ENCODE results near the gene TMEM59.

Gene TMEM59

GRCh38 chr1:54018635-54019034 lies 34.4 kb downstream of the TMEM59 start:
- no peaks in the 10 kb centered on the region for H3K9me3 ChIP-seq (ENCODE audit: severe bottlenecking)
- H3K4me1 ChIP-seq (ENCODE audit: insufficient read depth, poor library complexity, severe bottlenecking): peaks cover 7% of the 10 kb centered on the region
- ATAC-seq (ENCODE audit: low read depth) (no peak), DNase-seq (ENCODE audit: low spot score) (no peak)
- no peak for TF ChIP-seq CTCF (IDR thresholded peaks at IDR 0.05; ENCODE audit: poor library complexity, severe bottlenecking)
- H3K36me3 ChIP-seq (ENCODE audit: low read depth): no peaks in the 10 kb centered on the region
- H3K27ac ChIP-seq (ENCODE audit: poor library complexity, severe bottlenecking): no peak overlapping the region
- no peak overlapping the region for H3K4me3 ChIP-seq (ENCODE audit: severe bottlenecking)
- H3K27me3 ChIP-seq (ENCODE audit: insufficient read depth, poor library complexity, severe bottlenecking): no peaks in the 10 kb centered on the region

GRCh38 chr1:54017979-54018378 lies 35.0 kb downstream of the TMEM59 start, which contains the start of gene LDLRAD1:
LDLRAD1 (minus strand) TSS chr1:54018186; CDS start chr1:54018112, 74 bp downstream.
- no peak within 1 kb of the TSS for H3K4me3 ChIP-seq (ENCODE audit: severe bottlenecking)
- H3K9me3 ChIP-seq (ENCODE audit: severe bottlenecking): no peaks in the 10 kb centered on the region
- peaks cover 7% of the 10 kb centered on the region for H3K4me1 ChIP-seq (ENCODE audit: insufficient read depth, poor library complexity, severe bottlenecking)
- no peak for DNase-seq (ENCODE audit: low spot score)
- no peak within 1 kb of the TSS for H3K27ac ChIP-seq (ENCODE audit: poor library complexity, severe bottlenecking)
- no peak for ATAC-seq (ENCODE audit: low read depth)
- TF ChIP-seq CTCF (IDR thresholded peaks at IDR 0.05; ENCODE audit: poor library complexity, severe bottlenecking): no peak
- H3K27me3 ChIP-seq (ENCODE audit: insufficient read depth, poor library complexity, severe bottlenecking): no peaks in the 10 kb centered on the region
- no peaks in the 10 kb centered on the region for H3K36me3 ChIP-seq (ENCODE audit: low read depth)

GRCh38 chr1:54016343-54017282 lies 36.4 kb downstream of the TMEM59 start:
- Histone ChIP-seq H3K4me1 (ENCODE audit: insufficient read depth, poor library complexity, severe bottlenecking) (peaks cover 7% of the 10 kb centered on the region), H3K4me3 (ENCODE audit: severe bottlenecking) (no peak overlapping the region), H3K27ac (ENCODE audit: poor library complexity, severe bottlenecking) (no peak overlapping the region), H3K9me3 (ENCODE audit: severe bottlenecking) (no peaks in the 10 kb centered on the region), H3K36me3 (ENCODE audit: low read depth) (no peaks in the 10 kb centered on the region), H3K27me3 (ENCODE audit: insufficient read depth, poor library complexity, severe bottlenecking) (no peaks in the 10 kb centered on the region)
- no peak for DNase-seq (ENCODE audit: low spot score)
- peak; percentile 85 for ATAC-seq (ENCODE audit: low read depth)
- TF ChIP-seq CTCF (IDR thresholded peaks at IDR 0.05; ENCODE audit: poor library complexity, severe bottlenecking): no peak

- Histone ChIP-seq H3K4me1 (ENCODE audit: insufficient read depth, poor library complexity, severe bottlenecking) (peaks cover 7% of the 10 kb centered on the region), H3K27ac (ENCODE audit: poor library complexity, severe bottlenecking) (no peak overlapping the region), H3K4me3 (ENCODE audit: severe bottlenecking) (no peak overlapping the region), H3K9me3 (ENCODE audit: severe bottlenecking) (no peaks in the 10 kb centered on the region), H3K36me3 (ENCODE audit: low read depth) (no peaks in the 10 kb centered on the region), H3K27me3 (ENCODE audit: insufficient read depth, poor library complexity, severe bottlenecking) (no peaks in the 10 kb centered on the region)
- no peak for ATAC-seq (ENCODE audit: low read depth)
- no peak for DNase-seq (ENCODE audit: low spot score)
- TF ChIP-seq CTCF (IDR thresholded peaks at IDR 0.05; ENCODE audit: poor library complexity, severe bottlenecking): no peak
Measured at GRCh38 chr1:54014009-54014629, 38.9 kb downstream of the TMEM59 start.
